ENCODE results near the gene ENOX1.

GRCh38 chr13:43243711-43244110 lies 543.1 kb downstream of the ENOX1 start:
- TF ChIP-seq ZNF565 (CRISPR knock-in tag; conservative IDR thresholded peaks at IDR 0.05; ENCODE audit: low read depth) (no peak), SNAI2 (CRISPR knock-in tag; IDR thresholded peaks at IDR 0.05) (no peak), PATZ1 (CRISPR knock-in tag; IDR thresholded peaks at IDR 0.05; ENCODE audit: borderline replicate concordance) (no peak), POU6F1 (CRISPR knock-in tag; IDR thresholded peaks at IDR 0.05; ENCODE audit: borderline replicate concordance, low read depth) (no peak), ARNTL (CRISPR knock-in tag; IDR thresholded peaks at IDR 0.05; ENCODE audit: borderline replicate concordance, low read depth) (no peak)
